ENCODE data around the gene STAC2.

Gene STAC2

DNA sequence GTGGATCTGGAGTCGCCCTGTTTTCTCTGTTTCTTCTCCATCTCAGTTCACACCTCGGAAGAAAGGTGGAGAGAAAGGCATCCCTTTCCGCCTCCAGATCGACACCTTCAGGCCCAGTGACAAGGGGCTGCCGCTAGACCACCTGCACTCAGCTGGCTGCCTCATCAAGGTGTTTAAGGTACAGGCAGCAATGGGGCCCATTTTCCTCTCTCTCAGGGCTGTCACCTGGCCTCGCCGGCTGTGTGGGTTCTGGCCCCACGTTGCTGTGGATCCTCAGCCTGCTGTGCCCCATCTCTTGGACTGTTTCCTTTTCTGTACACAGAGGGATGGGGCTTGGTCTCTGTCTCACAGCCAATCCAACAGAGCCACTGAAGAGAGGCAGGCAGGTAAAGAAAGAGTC is 17.4 kb upstream of the STAC2 start:
- Histone ChIP-seq H3K4me3 (ENCODE audit: low read depth, low read length) (no peak overlapping the region), H3K4me1 (ENCODE audit: control insufficient read depth, insufficient read depth, low read length) (peaks cover 9% of the 10 kb centered on the region), H3K36me3 (ENCODE audit: control insufficient read depth, insufficient read depth, low read length) (no peaks in the 10 kb centered on the region), H3K27me3 (ENCODE audit: control insufficient read depth, insufficient read depth, low read length) (no peaks in the 10 kb centered on the region), H3K9ac (ENCODE audit: low read depth, low read length) (no peak overlapping the region), H3K9me3 (ENCODE audit: control insufficient read depth, insufficient read depth, low read length) (no peaks in the 10 kb centered on the region)

DNA sequence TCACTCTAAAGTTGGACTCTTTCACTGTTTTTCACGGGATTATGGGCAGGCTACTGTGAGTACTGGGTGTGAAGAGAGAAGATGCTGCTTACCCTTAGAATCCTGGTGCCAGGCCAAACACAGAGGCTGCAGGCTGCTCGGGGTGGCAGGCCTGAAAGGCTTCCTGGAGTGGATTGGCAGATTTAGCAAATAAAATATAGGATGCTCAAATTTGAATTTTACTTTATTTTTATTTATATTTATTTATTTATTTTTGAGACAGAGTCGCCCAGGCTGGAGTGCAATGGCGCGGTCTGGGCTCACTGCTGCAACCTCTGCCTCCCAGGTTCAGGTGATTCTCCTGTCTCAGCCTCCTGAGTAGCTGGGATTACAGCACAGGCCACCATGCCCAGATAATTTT is 14.9 kb upstream of the STAC2 start:
- Histone ChIP-seq H3K27me3 (ENCODE audit: control insufficient read depth, insufficient read depth, low read length) (no peaks in the 10 kb centered on the region), H3K9me3 (ENCODE audit: control insufficient read depth, insufficient read depth, low read length) (no peaks in the 10 kb centered on the region), H3K9ac (ENCODE audit: low read depth, low read length) (no peak overlapping the region), H3K4me1 (ENCODE audit: control insufficient read depth, insufficient read depth, low read length) (peaks cover 9% of the 10 kb centered on the region), H3K4me3 (ENCODE audit: low read depth, low read length) (no peak overlapping the region), H3K36me3 (ENCODE audit: control insufficient read depth, insufficient read depth, low read length) (no peaks in the 10 kb centered on the region)

DNA sequence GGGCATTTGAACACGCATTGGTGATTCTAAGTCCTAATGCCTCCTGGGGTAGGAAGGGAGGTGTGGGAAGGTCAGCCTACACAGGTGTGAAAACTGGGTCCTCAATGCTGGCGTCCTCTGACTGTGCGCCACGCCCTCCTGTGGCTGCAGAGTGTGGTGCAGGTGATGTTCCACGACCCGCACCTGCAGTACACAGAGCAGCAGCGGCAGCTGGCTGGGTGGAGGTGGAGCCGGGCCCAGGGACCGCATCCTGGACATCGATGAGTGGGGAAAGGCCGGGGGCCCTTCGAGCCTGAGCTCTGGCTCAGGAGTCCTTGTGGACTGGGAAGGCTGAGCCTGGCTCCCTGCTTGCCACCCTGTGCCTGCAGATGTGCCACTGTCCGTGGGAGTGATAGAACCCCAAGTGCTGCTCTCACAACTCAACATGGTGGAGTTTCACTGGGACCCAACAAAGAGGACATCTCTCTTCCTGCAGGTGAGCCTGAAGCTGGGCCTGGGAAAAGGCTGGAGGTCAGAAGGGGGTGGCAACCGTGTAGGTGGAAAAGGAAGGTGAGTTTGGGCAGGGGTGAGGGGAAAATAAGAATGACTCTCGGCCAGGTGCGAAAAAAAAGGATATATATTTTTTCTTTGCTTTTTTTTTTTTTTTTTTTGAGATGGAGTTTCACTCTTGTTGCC is 14.0 kb upstream of the STAC2 start:
- Histone ChIP-seq H3K27me3 (ENCODE audit: control insufficient read depth, insufficient read depth, low read length) (no peaks in the 10 kb centered on the region), H3K36me3 (ENCODE audit: control insufficient read depth, insufficient read depth, low read length) (no peaks in the 10 kb centered on the region), H3K9ac (ENCODE audit: low read depth, low read length) (no peak overlapping the region), H3K4me3 (ENCODE audit: low read depth, low read length) (no peak overlapping the region), H3K4me1 (ENCODE audit: control insufficient read depth, insufficient read depth, low read length) (peaks cover 7% of the 10 kb centered on the region), H3K9me3 (ENCODE audit: control insufficient read depth, insufficient read depth, low read length) (no peaks in the 10 kb centered on the region)

DNA sequence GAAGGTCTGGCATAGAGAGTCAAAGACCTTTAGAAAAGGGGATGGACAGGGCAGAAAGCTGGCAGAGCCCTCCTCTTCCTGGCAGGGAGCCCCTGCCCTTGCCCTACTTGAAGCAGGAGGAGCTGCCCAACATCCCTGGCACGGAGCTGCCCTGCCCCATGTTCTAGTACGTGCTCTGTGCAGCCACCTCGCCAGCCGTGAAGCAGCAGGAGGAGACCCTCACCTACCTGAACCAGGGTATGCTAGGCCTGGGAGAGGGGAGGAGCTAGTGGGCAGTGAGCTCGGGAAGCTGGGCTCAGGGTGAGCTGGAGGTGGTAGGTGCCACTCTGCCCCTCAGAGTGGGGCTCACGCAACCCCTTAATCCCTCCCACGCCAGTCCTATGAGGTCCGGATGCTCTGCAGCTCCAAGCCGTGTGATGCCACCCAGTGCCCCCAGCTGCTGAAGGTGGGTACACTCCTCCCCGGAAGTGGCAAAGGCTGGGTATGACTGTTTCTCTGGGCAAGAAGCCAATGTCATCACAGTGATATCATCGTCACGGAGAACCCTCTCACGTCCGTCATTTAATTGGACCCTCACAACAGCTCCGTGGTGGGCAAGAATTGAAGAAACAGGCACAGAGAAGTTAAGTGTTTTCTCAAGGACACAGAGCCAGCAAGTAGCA is 12.7 kb upstream of the STAC2 start:
- H3K27me3 ChIP-seq (ENCODE audit: control insufficient read depth, insufficient read depth, low read length), result no peaks in the 10 kb centered on the region
- no peak overlapping the region for H3K4me3 ChIP-seq (ENCODE audit: low read depth, low read length)
- H3K4me1 ChIP-seq (ENCODE audit: control insufficient read depth, insufficient read depth, low read length), result peaks cover 4% of the 10 kb centered on the region
- H3K9ac ChIP-seq (ENCODE audit: low read depth, low read length), result no peak overlapping the region
- H3K36me3 ChIP-seq (ENCODE audit: control insufficient read depth, insufficient read depth, low read length), result no peaks in the 10 kb centered on the region
- H3K9me3 ChIP-seq (ENCODE audit: control insufficient read depth, insufficient read depth, low read length), result no peaks in the 10 kb centered on the region

DNA sequence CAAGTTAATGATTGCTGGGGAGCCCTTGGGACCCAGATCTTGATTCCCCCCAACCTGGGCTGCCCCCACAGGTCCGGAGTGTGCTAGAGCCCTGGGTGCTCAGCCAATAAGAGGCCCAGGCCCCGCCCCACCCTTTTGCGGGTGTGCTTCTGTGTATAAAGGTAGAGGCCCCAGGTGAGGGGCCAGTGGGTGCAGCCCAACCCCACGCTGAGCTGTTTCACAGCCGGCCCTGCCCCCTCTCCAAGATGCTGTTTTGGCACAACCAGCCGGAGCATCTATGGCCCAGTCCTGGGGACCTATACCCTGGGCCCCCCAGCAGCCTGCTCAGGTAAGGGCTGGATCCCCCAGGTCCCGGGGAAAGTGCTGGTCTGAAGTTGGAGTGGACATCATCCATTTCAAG is 11.8 kb upstream of the STAC2 start:
- Histone ChIP-seq H3K36me3 (ENCODE audit: control insufficient read depth, insufficient read depth, low read length) (no peaks in the 10 kb centered on the region), H3K4me3 (ENCODE audit: low read depth, low read length) (no peak overlapping the region), H3K9ac (ENCODE audit: low read depth, low read length) (no peak overlapping the region), H3K4me1 (ENCODE audit: control insufficient read depth, insufficient read depth, low read length) (peaks cover 4% of the 10 kb centered on the region), H3K27me3 (ENCODE audit: control insufficient read depth, insufficient read depth, low read length) (peaks cover 3% of the 10 kb centered on the region), H3K9me3 (ENCODE audit: control insufficient read depth, insufficient read depth, low read length) (no peaks in the 10 kb centered on the region)

DNA sequence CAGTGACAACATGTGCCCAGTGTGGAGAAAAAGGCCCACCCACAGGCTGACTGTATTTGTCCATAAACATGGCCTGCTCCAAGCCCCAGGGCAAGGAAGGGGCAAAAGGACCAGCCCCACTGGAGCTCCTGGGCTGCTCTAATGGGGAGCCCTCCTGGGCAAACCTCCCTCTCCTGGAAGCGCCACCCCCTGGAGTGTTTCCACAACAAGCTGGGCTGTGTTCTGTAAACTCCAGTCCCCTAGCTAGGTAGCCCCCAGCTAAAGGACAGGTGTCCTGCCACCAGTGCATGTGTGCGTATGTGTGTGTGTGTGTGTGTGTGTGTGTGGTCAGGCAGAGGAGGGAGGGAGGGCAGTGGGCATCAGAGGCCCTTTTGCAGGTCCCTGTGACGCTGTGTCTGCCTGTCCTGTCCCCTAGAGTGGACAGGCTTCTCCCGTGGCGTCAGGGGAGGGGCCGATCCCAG is 11.3 kb upstream of the STAC2 start:
- H3K36me3 ChIP-seq (ENCODE audit: control insufficient read depth, insufficient read depth, low read length), result no peaks in the 10 kb centered on the region
- peaks cover 3% of the 10 kb centered on the region for H3K27me3 ChIP-seq (ENCODE audit: control insufficient read depth, insufficient read depth, low read length)
- peaks cover 7% of the 10 kb centered on the region for H3K4me1 ChIP-seq (ENCODE audit: control insufficient read depth, insufficient read depth, low read length)
- H3K4me3 ChIP-seq (ENCODE audit: low read depth, low read length), result no peak overlapping the region
- H3K9me3 ChIP-seq (ENCODE audit: control insufficient read depth, insufficient read depth, low read length), result no peaks in the 10 kb centered on the region
- no peak overlapping the region for H3K9ac ChIP-seq (ENCODE audit: low read depth, low read length)

DNA sequence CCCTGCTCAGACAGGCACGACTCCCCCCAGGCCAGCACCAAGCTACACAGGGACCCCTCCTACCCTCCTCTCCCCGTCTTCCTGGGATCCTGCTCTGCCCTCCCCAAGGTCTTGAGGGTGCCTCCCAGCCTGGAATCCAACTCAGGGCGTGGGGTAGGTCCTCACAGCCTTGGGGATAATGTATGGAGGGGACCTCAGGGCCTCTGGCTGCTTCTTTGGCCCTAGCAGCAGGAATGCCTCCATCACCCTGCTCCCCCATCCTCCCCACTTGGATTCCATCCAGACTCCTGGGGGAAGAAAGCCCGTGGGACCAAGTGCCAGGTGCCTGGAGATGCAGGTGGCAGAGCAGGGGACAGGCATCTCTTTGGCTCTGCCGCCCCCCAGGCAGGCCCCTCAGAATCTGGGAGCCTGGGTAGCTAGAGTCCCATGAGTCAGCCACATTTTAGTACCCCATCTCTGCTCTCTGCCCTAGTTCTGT is 10.7 kb upstream of the STAC2 start:
- H3K36me3 ChIP-seq (ENCODE audit: control insufficient read depth, insufficient read depth, low read length), result no peaks in the 10 kb centered on the region
- peaks cover 3% of the 10 kb centered on the region for H3K27me3 ChIP-seq (ENCODE audit: control insufficient read depth, insufficient read depth, low read length)
- H3K9ac ChIP-seq (ENCODE audit: low read depth, low read length), result no peak overlapping the region
- H3K9me3 ChIP-seq (ENCODE audit: control insufficient read depth, insufficient read depth, low read length), result no peaks in the 10 kb centered on the region
- peaks cover 11% of the 10 kb centered on the region for H3K4me1 ChIP-seq (ENCODE audit: control insufficient read depth, insufficient read depth, low read length)
- H3K4me3 ChIP-seq (ENCODE audit: low read depth, low read length), result no peak overlapping the region

DNA sequence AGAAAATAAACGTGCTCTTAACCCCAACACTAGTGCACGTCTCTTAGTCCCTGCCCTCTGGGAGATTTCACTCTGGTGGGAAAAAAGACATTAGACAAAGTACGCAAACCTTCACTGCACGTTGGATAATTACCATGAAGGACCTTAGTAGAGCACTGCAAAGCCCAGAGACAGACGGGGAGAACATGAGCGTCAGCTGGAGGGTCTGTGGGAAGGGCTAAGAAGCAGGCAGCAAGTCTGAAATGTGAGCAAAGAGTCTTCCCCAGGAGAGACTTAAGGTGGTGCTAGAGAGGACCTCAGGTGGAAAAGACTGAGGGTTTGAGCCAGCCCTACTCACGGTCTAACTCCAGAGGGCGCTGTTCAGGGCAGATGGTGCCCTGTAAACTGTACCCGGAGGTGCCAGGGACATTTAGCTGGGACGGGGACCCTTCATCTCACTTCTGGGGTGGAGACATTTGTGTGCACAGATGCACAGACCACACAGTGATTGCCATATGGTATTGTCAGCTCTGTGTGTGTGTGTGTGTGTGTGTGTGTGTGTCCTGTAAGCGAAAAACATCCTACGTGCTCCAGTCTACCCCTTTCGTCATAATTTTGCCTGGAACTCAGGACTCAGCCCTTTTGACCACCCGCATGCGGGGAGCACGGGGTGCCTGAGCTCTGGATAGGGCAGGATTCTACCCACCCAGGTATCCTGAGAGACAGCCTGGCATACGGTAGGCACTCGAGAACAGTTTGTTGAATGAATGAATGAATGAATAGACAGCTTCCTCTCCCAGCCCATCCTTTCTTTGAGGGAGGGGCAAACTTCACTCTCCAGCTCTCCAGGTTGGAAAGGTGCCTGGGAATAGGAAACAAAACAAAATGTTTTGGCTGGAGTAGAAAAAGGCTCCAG is 10.1 kb upstream of the STAC2 start:
- Histone ChIP-seq H3K4me3 (ENCODE audit: low read depth, low read length) (no peak overlapping the region), H3K9ac (ENCODE audit: low read depth, low read length) (no peak overlapping the region), H3K4me1 (ENCODE audit: control insufficient read depth, insufficient read depth, low read length) (peaks cover 12% of the 10 kb centered on the region), H3K27me3 (ENCODE audit: control insufficient read depth, insufficient read depth, low read length) (peaks cover 3% of the 10 kb centered on the region), H3K9me3 (ENCODE audit: control insufficient read depth, insufficient read depth, low read length) (no peaks in the 10 kb centered on the region), H3K36me3 (ENCODE audit: control insufficient read depth, insufficient read depth, low read length) (no peaks in the 10 kb centered on the region)

DNA sequence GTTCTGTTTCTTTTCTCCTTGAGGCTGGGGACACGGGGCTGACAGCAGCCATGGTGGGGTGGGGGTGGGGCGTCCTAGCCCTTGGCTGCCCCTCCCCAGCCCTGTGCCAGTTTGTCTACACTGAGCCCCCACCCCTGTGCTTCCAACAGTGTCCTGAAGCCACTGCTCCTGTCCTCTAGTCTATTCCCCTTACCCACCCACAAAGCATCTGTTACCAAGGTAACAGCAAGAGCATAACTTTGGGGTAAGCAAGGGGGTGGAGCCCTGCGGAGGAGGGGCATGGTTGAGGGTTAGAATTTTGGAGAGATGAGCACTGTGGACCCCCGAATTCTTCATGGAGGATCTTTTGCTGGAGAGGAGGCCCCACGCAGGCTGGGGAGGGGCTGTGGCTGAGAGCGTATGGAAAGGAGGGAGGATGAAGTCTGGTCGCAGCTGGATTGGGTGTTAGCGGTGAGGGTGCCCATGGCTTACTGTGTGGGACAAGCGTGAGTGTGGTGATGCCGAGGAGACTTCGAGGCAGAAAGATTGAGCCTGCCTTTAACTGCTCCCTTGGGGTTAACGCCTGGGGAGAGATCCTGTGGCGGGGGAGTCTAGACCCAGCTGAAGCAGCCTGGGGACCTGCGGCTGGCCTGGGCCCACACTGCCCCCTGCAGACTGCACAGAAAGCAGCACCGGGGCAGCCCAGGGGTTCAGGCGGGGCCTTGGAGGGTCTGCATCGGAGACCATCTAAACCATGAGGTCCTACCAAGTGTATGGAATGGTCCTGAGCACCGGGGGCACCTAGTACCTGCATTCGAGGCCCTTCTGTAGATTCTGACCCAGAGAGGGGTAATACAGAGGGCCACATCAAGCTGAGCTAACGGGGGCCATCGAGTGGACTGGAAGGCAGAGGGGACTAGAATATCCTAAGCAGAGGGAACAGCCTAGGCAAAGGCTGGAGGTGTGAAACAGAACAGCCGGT is 6.1 kb upstream of the STAC2 start:
- H3K9ac ChIP-seq (ENCODE audit: low read depth, low read length), result peak overlapping the region; percentile 4
- peaks cover 8% of the 10 kb centered on the region for H3K4me1 ChIP-seq (ENCODE audit: control insufficient read depth, insufficient read depth, low read length)
- peaks cover 3% of the 10 kb centered on the region for H3K27me3 ChIP-seq (ENCODE audit: control insufficient read depth, insufficient read depth, low read length)
- H3K36me3 ChIP-seq (ENCODE audit: control insufficient read depth, insufficient read depth, low read length), result no peaks in the 10 kb centered on the region
- peak overlapping the region; percentile 57 for H3K4me3 ChIP-seq (ENCODE audit: low read depth, low read length)
- H3K9me3 ChIP-seq (ENCODE audit: control insufficient read depth, insufficient read depth, low read length), result no peaks in the 10 kb centered on the region

DNA sequence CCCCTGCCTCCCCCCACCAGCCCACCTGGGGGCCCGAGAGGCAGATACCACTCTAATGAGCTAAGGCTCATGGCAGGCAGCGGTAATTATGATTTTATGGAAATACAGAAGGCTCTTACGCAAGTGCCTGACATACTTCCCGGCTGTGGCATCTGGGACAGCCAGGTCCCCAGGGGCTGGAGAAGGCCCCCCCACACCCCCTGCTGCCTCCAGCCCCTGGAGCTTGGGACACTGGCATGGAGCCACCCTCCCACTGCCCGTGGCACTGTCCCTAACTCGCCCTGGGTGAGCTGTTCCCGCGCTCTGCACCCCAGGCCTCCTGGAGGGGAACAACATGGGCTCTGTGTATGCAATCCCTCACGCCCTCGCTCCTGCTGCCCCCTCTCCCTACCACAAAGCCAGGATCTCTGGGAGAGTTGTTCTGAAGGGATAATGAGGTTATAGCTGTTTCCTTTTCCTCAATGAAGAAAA is 5.4 kb upstream of the STAC2 start:
- no peak overlapping the region for H3K9ac ChIP-seq (ENCODE audit: low read depth, low read length)
- no peaks in the 10 kb centered on the region for H3K9me3 ChIP-seq (ENCODE audit: control insufficient read depth, insufficient read depth, low read length)
- H3K4me3 ChIP-seq (ENCODE audit: low read depth, low read length), result no peak overlapping the region
- H3K27me3 ChIP-seq (ENCODE audit: control insufficient read depth, insufficient read depth, low read length), result peaks cover 8% of the 10 kb centered on the region
- peaks cover 10% of the 10 kb centered on the region for H3K4me1 ChIP-seq (ENCODE audit: control insufficient read depth, insufficient read depth, low read length)
- no peaks in the 10 kb centered on the region for H3K36me3 ChIP-seq (ENCODE audit: control insufficient read depth, insufficient read depth, low read length)

DNA sequence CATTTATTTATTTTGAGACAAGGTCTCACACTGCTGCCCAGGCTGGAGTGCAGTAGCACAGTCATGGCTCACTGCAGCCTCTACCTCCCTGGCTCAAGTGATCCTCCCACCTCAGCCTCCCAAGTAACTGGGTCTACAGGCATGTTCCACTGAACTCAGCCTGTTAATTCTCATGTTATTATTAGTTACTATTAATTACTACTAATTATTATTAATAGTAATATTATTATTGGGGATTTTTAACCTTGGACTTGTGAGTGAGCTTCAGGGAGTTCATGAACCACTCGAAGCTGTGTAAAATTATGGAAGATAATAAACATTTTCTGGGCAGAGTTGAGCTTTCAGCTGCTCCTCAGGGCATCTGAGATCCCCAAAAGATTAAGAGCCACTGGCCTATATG is 4.6 kb upstream of the STAC2 start:
- Histone ChIP-seq H3K36me3 (ENCODE audit: control insufficient read depth, insufficient read depth, low read length) (no peaks in the 10 kb centered on the region), H3K27me3 (ENCODE audit: control insufficient read depth, insufficient read depth, low read length) (peaks cover 12% of the 10 kb centered on the region), H3K4me1 (ENCODE audit: control insufficient read depth, insufficient read depth, low read length) (peaks cover 11% of the 10 kb centered on the region)

More for the DNA sequence above, 4.6 kb upstream of the STAC2 start:
- no peak overlapping the region for H3K9ac ChIP-seq (ENCODE audit: low read depth, low read length)
- H3K9me3 ChIP-seq (ENCODE audit: control insufficient read depth, insufficient read depth, low read length), result no peaks in the 10 kb centered on the region
- H3K4me3 ChIP-seq (ENCODE audit: low read depth, low read length), result no peak overlapping the region
